HG03060 (cell line): ENCODE data around the gene XAB2.

Experiments
- ATAC-seq: cut with Tn5 transposase; IDR thresholded peaks from one replicate; pipeline ENCODE4 v1.9.1; 2021; ENCODE audit warnings: low read depth, moderate number of reproducible peaks; ENCODE audit not compliant: unreplicated experiment

Gene XAB2

DNA sequence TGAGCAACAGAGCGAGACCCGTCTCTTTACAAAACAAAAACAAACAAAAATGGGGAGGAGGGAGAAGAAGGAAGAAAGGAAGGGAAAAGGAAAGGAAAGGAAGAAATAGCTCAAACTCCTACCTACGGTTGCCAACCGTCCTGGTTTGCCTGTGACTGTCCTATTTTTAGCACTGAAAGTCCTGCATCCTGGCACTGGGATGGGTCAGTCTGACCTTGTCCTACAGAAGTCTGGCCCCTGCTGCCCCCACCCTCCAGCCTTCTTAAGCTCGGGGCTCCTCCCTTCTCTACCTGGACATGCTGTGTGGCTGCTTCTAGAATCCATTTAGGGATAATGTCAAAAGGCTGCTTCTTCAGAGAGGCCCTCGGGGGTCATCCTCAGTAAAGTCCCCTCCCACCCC lies 6.3 kb upstream of the XAB2 start:
- ATAC-seq: no peak

DNA sequence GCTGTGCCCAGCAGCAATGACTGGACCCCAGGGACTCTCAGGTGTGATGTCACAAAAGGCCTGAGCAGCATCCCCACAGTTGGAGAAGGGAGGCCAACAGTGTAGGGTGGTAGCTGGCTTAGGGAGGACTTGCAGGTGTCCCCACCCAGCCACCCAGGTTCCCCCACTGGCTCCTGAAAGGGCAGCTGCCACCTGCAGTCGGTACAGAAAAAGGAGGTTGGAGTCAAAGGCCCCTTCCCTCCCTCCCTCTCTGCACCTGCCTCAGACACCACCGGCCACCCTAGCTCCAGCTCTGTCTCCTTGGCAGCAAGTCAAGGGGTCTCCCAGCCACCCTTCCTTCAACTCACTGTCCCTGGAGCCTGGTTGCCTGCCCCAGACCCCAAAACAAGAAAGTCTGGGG lies 4.4 kb upstream of the XAB2 start, which contains the start of gene PCP2:
TSS of gene PCP2 (minus strand) at position 22 of the 400 bp plus-strand sequence. CDS start 262 bp downstream, outside the sequence.
- ATAC-seq: no peak

DNA sequence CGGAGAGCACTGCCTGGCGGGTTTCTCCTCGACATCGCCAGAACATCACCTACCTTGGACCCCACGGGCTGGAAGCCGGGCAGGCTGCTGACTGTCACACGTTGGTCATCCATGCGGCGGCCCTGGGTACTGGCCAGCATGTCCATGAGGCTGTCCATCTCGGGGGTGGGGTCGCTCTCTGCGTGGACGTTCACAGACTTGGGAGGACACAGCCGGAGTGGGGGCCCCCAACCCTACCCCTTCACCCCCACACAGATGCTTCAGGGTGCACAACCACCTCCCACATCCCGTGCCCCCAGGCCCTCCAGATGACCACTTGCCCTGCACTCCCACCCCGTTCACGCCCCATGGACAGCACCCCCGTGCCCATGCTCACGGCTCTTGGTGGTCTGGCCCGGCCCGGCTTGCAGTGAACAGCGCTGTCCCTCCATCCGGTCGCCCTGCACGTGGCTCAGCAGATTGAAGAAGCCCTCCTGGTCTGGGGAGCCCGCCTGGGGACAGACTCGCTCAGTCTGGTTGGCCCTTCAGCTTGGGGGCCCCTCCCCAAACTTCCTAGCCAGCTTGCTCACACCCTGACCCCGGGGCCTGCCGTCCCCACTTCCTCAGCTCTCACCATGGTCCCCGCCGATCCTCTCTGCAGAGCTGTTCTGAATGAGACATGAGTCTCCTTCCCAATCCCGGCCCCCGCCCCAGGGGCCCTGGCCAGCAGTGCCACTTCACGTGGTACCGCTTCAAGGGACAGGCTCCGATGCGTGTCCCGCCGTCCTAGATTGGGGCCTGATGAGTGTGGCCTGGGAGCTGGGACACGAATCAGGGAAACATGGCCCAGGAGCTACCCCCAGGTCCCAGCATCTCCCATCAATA lies 3.2 kb upstream of the XAB2 start:
- ATAC-seq: no peak

DNA sequence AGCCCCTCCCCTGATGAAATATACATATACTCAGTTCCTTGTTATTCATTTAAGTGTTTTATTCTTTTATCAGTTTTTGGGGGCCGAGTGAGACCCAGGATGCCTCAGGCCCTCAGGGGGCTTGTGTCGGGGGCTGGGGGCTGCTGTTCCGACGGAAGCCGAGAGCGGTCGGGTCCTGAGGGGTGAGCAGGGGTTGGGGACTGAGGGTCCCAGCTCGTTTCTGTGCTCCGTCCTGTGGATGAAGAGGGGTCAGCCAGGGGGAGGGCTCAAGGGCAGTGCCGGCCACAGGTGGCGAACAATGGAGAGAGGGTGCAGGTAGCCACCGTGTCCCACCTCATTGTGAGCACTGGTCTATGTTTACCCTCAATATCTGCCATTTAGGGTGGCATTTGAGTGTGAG lies 2.2 kb upstream of the XAB2 start:
- no peak for ATAC-seq

DNA sequence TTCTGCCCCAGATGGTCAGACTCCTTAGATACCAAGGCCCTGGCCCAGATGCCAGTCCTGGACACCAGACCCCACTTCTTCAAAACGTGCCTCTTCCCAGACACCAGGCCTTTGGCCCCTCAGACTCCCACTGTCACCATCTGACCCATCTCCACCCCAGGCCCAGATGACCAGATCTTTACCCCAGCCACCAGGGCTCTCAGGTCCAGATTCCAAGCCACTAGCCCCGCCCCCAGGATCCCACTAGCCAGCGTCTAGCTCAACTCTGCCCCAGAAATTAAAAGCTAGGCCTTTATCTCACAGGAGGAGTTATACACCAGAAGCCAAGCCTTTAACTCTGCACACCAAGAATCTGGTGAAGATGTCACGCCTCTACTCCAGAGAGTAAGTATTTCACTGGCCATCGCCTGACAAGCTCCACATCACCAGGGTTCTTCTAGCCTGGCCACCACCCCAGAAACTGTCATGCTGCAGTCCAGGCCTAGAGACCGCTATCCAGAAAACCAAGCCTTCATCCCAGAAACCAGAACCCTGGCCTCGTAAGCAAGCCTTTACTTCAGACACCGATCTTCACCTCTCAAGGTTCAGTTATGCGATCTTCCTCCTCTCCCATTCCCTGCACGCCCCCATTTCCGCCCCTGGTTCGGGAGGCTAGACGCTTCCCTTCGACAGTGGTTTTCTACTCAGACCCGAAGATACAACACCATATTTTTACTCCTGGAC lies 595 bp downstream of the XAB2 start:
- ATAC-seq: no peak

DNA sequence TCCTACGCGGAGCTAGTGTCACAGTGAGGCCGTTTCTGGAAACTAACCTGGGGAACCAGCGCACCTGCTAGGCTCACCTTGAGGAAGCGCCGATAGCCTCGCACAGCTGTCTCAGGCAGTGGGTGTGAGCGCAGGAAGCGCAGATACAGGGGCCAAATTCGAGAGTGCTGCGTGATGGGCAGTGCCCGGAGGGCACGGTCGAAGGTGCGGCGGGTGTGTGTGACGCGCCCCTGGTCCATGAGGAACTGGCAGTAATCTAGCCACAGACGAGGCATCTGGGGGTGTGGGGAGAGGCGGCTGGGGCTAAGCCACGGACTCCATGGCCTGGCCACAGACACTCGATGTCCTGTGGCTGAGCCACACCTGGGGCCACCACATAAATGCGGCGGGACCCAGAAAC lies 2.2 kb downstream of the XAB2 start:
- no peak for ATAC-seq

DNA sequence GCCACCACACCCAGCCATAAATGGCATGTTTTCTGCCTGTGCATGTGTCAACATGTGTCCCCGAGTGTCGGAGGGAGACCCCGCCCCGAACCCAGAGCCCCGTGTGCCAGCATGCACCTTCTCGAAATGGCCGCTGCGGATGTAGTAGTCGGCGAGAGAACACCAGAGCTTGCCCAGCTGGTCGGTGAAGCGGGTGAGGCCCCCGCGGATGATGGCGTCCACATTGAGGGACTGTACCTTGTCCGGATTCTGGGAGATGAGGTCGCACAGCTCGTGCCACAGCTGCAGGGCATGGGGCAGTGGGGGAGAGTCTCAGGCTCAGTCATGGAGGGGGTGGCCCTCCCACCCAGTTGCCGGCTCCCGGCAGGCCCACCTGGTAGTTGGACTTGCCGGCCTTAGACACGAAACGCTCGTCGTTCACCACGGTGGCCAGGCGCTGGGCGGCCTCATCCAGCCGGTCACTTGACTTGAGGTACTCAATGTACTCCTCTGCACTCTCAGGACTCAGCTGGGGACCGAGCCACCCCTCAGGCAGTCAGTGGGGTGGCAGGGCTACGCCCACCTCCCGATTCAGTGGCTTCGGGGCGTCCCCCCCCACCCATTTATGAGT lies 3.5 kb downstream of the XAB2 start:
- ATAC-seq: no peak

DNA sequence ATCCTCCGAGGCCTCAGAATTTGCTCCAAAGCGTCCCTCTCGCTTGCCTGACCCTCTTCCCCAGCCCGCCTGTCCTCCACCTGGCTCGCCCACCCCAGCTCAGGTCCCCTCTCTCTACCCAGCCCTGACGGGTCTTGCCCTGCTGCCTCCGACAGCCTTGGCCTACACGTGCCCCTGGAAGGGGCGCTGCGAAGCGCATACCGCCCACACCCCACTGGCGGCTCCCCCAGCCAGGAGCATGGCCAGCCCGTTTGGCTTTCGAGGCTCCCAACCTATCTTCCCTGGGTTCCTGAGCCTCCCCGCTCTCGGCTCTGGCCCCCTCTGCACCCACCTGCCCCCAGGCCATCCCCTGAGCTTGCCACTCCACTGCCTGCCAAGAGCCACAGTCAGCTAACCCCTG lies 4.5 kb downstream of the XAB2 start:
- ATAC-seq: no peak

DNA sequence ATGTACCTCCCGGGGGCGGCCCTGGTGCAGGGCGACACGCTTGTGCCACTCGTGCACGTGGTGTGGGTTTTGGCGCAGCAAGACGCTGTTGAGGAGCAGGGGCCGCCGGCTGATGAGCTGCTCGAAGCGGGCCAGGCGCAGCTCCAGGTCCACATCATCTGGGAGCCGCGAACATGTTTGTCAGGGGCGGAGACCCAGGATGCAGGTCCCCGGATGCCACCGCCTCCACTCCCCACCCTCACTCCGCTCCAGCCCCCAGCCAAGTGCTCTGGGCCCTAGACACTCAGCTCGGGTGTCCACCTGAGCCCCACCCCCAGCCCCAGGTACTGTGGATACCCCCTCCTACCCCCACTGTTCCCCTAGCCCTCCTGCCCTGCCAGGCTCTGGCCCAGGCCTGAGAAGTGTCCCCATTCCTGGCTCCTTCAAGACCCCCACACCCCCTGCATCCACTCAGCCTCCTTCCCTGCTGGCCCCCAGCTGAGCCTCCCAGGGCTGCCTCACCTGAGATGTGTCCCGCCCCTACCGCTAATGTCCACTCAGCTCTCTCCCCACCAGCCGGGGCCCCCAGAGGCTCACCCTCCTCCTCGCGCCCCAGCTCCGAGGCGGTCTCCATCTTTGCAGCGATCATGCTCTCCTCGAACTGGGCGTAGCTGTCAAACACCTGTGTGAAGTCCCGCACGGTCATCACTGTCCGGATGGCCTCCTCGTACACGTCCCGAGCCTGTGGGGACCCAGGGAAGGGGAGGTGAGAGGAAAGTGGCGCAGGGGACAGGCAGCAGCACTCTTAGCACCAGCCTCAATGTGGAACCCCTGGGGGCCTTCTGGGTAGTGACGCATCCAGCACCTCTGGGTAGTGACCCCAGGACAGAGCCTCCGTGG lies 5.4 kb downstream of the XAB2 start:
- ATAC-seq: no peak

DNA sequence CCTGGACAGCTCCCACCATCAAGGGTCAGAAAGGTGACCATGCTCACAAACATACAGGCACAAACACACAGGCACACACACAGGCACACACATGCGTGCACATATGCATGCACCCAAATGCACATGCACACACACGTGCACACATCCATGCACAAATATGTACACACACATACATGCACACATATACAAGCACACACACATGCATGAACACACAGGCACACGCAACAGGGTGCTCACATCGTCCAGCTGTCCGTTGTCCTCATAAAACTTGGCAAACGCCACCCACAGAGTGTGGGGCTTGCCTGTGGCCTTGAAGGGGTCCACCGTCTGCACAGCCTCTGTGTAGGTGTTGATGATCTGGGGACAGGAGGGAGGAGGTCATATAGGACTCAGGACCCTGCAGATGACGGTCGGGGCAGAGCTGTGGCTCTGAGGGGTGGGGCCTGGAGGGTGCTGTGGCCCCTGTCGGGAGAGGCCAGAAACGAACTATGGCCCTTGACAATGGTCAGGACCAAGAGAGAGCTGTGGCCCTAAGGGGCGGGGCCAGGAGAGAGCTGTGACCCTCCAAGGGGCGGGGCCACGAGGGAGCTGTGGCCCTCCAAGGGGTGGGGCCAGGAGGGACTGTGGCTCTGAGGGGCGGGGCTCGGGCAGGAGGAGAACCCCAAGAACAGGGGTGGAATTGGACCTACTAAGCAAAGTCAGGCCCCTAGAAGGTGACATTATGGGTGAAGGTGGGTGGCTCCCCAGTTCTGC lies 6.2 kb downstream of the XAB2 start:
- no peak for ATAC-seq

DNA sequence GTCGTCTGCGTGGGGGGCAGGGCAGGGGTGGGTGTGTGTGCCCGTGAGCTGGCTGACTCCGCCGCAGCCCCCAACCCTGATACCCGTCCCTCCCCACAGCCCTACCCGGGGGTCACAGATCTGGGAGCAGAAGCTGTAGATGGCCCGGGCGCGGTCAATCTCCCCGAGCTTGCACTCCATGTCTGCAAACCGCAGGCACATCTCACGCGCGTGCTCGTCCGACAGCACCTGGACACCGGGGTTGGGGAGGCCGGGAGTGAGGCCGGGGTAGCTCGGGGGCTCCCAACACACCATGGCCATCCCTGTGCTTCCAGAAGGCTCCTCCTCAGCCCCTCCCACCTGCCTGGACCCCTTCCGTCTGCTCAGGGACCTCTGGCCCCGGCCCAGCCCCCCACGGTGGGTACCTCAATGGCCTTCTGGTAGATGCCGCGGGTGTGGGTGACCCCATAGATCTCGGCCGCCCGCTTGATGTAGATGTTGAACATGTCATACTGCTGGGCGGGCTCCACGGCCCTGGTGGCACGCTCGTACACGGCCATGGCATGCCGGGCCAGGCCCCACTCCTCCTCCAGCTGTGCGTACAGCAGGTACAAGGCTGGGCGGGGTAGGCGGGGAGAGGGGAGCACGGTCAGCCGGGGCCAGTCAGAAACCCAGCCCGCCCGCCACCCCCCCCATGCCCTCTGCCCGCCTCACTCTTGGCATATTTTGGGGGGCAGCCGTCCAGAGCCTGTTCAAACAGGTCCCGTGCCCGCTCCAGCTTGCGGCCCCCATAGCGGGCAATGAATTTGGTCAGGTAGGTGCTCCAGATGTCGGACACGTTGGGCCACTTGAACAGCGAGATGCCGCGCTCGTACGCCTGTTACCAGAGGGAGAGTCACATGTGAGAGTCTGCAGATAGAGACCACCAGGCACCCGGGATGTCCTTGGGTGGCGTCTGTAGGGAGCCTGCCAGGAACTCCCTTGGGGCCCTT lies 8.6 kb downstream of the XAB2 start:
- no peak for ATAC-seq

DNA sequence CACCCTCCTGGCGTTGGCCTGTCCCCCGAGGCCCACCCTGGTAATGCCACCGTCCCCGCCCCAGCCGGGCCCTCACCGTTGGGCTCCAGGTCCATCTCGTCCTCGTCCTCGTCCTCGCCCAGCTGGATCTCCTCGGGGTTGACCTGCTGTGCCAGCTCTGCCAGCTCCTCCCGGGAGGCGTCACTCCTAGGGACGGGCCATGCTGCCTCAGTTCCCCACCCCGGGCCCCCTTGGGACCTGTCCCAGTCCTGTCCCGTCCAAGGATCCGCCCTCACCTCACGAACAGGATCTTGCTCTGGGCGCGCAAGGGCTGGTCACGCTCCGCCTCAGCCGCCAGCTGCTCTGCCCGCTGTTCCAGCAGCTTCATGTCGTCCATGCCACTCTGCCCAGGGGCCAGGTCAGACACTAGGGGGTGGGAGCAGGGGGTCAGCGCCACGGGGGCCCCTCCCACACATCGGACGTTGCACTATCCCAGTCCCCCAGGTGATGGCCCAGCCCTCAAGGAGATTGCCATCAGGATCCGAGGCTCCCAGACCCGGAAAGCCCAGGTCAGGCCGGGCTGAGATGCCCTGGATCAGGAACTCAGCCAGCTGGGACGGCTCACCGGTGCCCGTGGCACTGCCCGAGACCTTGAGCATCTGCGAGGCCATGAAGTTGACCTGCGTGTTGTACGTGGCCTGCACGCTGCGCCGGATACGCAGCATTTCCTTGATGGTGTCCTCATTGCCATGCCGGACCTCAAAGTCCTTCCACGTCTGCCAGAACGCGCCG lies 9.5 kb downstream of the XAB2 start:
- no peak for ATAC-seq

DNA sequence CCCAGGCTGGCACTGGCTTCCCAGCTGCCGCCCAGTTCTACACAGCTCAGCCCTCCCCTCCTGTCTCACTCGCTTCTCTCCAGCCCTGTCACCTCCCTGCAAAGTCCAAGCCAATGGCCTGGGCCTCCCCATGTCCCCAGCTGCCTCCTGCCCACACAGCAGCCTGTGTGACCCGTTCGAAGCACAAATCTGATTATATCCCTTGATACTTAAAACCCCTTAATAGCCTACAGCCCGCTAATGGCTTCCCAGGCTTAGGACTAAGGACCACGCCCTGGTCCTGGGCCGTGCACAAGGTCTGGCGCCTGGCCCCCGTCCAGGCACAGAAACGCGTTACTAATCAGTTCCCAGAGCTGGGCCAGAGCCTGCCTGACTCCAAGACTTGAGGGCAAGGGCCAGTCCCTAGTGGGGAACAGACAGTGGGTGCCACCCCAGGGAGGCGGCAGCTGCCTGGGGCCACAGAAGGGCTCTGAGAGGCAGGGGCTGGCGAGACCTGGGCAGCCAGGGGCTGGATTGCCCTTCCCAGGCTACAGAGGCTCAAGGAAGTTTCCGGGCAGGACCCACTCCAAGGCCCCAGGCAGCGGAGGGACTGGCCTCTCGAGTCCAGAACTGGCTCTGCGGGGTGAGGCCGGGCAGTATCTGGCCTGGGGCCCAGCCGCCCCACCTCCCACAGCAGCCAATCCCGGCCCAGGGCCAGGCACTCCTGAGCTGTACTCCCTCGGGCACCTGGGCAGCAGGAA lies 10.4 kb downstream of the XAB2 start:
- ATAC-seq: no peak

DNA sequence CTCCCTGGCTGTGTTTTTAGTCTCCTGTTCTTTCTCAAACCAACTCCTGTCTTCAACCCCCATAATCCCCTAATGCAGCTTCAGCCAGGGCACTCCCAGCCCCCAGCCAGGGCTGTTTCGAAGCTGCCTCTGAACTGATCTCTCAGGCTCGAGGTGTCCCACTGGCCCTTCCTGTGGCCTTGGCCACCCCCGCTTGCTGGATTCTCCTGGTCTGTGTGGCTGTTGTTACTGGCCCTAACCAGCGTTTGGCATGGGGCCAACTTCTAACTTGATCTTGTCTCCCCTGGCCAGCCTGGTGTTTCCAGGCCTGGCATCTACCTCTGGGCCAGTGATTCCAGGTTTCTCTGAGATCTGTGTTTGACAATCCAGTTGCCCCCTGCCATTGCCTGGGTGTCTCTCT lies 11.0 kb downstream of the XAB2 start:
- no peak for ATAC-seq

DNA sequence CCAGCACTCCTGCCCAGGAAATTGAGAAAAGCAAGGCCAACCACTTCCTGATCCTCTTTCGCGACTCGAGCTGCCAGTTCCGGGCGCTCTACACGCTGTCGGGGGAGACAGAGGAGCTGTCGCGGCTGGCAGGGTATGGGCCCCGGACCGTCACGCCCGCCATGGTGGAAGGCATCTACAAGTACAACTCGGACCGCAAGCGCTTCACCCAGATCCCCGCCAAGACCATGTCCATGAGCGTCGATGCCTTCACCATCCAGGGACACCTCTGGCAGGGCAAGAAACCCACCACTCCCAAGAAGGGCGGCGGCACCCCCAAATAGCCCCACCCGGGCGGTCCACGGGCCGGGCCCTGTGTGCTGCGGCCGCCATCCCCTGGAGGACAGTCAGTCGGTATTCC lies 11.6 kb downstream of the XAB2 start:
- ATAC-seq: no peak

DNA sequence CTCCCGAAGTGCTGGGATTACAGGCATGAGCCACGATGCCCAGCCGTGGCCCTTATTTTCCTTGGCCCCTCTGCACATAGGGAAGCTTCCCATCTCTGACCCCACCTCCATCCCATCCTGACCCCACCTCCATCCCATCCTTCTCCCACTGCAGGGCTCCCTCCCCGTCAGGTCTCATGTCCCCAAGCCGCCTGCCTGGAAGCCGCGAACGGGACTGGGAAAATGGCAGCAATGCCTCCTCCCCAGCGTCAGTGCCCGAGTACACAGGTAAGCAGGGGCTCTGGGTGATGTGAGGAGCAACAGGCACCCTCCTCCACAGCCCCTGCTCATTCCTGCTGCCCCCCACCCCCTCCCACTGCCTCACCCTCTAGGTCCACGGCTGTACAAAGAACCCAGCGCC lies 12.2 kb downstream of the XAB2 start:
- no peak for ATAC-seq
